ENCODE measurements around the gene RABGEF1. TPM values are rescaled to one million over a fixed set of nuclear protein-coding genes. Genes with fewer than 3 reads are reported as not detected.
A peak's percentile ranks its signal among the peaks of the same experiment; 100 is the strongest.
"Not testable (repeated sequence)": the region's sequence is repeated elsewhere in the genome, so short reads cannot be mapped to it uniquely, and the experiment has no call there.

RABGEF1 gene
- total and polyA plus RNA-seq, 12 donors, result 23.6 to 50.2 (median 34.1) TPM

GRCh38 chr7:66766041-66766440 is 25.5 kb downstream of the RABGEF1 start:
- H3K4me1 ChIP-seq (replicated peaks in 1 of 2), result peaks cover 14 to 17% of the 10 kb centered on the region in 2 donors
- DNase-seq, result peak in 3 of 7 donors; percentile 42 to 56 (median 52)
- peak overlapping the region in 3 of 5 donors; percentile 9 to 54 (median 33) for H3K27ac ChIP-seq
- H3K27me3 ChIP-seq, result no peaks in the 10 kb centered on the region
- H3K36me3 ChIP-seq (replicated peaks in 1 of 2), result no peaks in the 10 kb centered on the region
- no peaks in the 10 kb centered on the region for H3K9me3 ChIP-seq (replicated peaks in 1 of 3)
- H3K4me3 ChIP-seq, result no peak overlapping the region
- 52 to 61% (median 55%) methylated on average over 5 of the region's 5 CpGs for WGBS, 4 donors
- no peak for TF ChIP-seq POLR2A (IDR thresholded peaks at IDR 0.05)
- TF ChIP-seq, protein P1, sequence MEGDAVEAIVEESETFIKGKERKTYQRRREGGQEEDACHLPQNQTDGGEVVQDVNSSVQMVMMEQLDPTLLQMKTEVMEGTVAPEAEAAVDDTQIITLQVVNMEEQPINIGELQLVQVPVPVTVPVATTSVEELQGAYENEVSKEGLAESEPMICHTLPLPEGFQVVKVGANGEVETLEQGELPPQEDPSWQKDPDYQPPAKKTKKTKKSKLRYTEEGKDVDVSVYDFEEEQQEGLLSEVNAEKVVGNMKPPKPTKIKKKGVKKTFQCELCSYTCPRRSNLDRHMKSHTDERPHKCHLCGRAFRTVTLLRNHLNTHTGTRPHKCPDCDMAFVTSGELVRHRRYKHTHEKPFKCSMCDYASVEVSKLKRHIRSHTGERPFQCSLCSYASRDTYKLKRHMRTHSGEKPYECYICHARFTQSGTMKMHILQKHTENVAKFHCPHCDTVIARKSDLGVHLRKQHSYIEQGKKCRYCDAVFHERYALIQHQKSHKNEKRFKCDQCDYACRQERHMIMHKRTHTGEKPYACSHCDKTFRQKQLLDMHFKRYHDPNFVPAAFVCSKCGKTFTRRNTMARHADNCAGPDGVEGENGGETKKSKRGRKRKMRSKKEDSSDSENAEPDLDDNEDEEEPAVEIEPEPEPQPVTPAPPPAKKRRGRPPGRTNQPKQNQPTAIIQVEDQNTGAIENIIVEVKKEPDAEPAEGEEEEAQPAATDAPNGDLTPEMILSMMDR (IDR thresholded peaks at IDR 0.05), result no peak
- intact Hi-C loops (cut with DNase I), result no loop called here

GRCh38 chr7:66767486-66767885 is 27.0 kb downstream of the RABGEF1 start:
- H3K9me3 ChIP-seq (replicated peaks in 1 of 3); H3K27me3 ChIP-seq; H3K4me3 ChIP-seq; H3K27ac ChIP-seq; intact Hi-C loops (cut with DNase I); H3K36me3 ChIP-seq (replicated peaks in 1 of 2); DNase-seq: not testable (repeated sequence)
- peaks cover 14 to 17% of the 10 kb centered on the region in 2 donors for H3K4me1 ChIP-seq (replicated peaks in 1 of 2)

DNA sequence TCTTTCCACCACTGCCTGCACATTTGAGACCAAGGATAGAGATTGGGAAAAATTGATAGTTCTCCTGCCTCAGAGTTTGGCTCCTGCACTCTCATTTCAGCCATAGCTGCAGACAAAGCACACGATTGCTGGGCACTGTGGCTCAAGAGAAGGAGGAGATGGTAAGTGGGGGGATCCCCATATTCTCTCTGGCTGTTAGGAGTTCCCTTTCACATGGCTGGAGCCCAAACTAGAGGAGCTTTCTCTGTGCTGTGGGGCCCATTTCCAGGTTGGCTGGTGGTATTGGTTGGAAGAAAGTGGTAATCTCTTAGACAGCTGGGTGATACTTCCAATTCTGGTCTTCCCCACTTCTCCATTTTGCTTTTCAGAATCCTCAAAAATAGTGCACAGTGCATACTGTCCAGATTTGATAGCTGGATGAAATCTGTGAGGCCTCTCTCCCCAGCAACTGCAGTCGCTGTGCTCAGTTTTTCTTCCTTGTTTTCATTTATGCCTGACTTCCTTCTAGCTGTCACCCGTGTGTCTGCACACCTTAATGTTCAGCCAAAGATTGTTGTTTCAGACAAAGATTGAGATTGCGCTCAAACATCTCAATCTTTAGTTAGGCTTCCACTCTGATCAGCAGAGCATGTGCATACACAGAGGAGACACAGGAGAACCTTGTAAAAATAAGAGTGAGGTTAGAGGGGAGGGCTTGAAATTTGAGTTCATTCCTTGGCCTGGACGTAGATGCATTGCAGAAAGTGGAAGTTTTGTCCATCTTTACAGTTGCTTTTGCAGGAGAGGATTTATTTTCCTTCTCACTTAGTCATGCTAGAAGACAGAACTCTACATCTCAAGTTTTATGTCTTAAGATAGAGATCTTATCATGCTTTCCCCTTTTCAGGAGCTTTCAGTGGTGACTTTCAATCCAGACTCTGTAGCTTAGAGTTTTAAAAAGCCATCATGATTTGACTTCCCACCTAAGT is 28.6 kb downstream of the RABGEF1 start:
- Histone ChIP-seq H3K27ac (peak overlapping the region in 1 of 5 donors; percentile 13), H3K4me3 (no peak overlapping the region), H3K9me3 (replicated peaks in 1 of 3) (no peaks in the 10 kb centered on the region), H3K36me3 (replicated peaks in 1 of 2) (peaks cover 0 to 9% of the 10 kb centered on the region in 2 donors), H3K27me3 (no peaks in the 10 kb centered on the region), H3K4me1 (replicated peaks in 1 of 2) (peaks cover 14 to 17% of the 10 kb centered on the region in 2 donors)
- intact Hi-C loops (cut with DNase I), result no loop called here
- WGBS, 4 donors, result 76 to 82% (median 78%) methylated on average over 4 to 5 of the region's 5 CpGs
- TF ChIP-seq POLR2A (IDR thresholded peaks at IDR 0.05), result no peak
- TF ChIP-seq, protein P1 (IDR thresholded peaks at IDR 0.05), result no peak
- DNase-seq, result no peak

DNA sequence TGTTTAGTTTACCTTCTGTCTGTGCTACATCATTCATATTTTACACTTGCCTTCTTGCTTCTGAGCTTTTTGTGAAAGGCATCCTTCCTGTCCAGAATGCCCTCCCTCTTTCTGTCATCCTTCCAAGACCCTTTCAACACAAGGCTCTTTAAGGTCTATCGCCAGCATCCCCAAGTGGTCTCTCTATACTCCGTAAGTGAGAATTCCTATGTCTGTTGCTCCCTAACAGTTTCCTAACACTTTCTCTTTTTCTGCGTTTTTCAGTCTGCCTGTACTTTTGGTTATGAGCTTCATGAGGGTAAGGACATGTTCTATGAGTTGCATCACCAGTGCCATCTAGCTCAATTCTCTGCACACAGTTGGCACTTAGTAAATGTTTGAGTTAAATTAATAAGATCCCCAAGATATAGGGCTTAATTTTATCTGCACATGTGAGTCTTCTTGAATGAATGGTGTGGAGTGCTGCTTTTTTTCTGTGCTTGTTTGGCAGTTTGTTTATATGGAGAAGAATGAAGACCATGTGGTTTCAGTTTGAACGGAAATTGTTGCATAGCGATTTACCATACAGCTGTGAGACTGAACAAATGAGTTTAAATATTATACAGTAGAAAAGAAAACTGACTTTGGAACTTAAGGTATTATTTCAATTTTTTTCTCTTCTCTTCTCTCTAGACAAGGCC is 29.4 kb downstream of the RABGEF1 start:
- no peak for DNase-seq
- WGBS, 4 donors, result 76 to 86% (median 83%) methylated on average over 5 of the region's 5 CpGs
- Histone ChIP-seq H3K36me3 (replicated peaks in 1 of 2) (peaks cover 0 to 15% of the 10 kb centered on the region in 2 donors), H3K27ac (peak overlapping the region in 1 of 5 donors; percentile 13), H3K27me3 (no peaks in the 10 kb centered on the region), H3K4me3 (no peak overlapping the region), H3K9me3 (replicated peaks in 1 of 3) (no peaks in the 10 kb centered on the region), H3K4me1 (replicated peaks in 1 of 2) (peaks cover 14 to 17% of the 10 kb centered on the region in 2 donors)
- TF ChIP-seq, protein P1 (IDR thresholded peaks at IDR 0.05), result no peak
- no peak for TF ChIP-seq POLR2A (IDR thresholded peaks at IDR 0.05)
- intact Hi-C loops (cut with DNase I), result no loop called here
